ENCODE results near the gene ZNF649.

Gene ZNF649

DNA sequence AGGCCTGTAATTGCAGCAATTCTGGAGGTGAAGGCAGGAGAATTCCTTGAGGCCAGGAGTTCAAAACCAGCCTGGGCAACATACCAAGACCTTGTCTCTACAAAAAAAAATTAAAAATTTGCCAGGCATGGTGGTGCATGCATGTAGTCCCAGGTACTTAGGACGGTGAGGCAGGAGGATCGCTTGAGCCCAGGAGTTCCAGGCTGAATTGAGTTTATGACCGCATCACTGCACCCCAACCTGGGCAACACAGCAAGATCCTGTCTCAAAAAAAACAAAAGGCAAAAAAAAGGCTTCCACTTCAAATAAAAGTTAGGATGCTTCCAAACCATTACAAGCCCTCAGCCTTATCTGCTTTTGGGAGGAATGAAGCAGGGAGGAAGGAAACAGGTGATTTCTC lies 22.3 kb downstream of the ZNF649 start (continued):
- no peak for TF ChIP-seq MEIS1 (CRISPR knock-in tag; IDR thresholded peaks at IDR 0.05; ENCODE audit: borderline replicate concordance)
- TF ChIP-seq, protein P1, sequence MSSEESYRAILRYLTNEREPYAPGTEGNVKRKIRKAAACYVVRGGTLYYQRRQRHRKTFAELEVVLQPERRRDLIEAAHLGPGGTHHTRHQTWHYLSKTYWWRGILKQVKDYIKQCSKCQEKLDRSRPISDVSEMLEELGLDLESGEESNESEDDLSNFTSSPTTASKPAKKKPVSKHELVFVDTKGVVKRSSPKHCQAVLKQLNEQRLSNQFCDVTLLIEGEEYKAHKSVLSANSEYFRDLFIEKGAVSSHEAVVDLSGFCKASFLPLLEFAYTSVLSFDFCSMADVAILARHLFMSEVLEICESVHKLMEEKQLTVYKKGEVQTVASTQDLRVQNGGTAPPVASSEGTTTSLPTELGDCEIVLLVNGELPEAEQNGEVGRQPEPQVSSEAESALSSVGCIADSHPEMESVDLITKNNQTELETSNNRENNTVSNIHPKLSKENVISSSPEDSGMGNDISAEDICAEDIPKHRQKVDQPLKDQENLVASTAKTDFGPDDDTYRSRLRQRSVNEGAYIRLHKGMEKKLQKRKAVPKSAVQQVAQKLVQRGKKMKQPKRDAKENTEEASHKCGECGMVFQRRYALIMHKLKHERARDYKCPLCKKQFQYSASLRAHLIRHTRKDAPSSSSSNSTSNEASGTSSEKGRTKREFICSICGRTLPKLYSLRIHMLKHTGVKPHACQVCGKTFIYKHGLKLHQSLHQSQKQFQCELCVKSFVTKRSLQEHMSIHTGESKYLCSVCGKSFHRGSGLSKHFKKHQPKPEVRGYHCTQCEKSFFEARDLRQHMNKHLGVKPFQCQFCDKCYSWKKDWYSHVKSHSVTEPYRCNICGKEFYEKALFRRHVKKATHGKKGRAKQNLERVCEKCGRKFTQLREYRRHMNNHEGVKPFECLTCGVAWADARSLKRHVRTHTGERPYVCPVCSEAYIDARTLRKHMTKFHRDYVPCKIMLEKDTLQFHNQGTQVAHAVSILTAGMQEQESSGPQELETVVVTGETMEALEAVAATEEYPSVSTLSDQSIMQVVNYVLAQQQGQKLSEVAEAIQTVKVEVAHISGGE (tag by site-specific recombination; conservative IDR thresholded peaks at IDR 0.05; ENCODE audit: low read depth): no peak
- no peak for TF ChIP-seq ZNF639 (tag by site-specific recombination; IDR thresholded peaks at IDR 0.05)
- no peak for TF ChIP-seq ZNF324 (tag by site-specific recombination; IDR thresholded peaks at IDR 0.05)

DNA sequence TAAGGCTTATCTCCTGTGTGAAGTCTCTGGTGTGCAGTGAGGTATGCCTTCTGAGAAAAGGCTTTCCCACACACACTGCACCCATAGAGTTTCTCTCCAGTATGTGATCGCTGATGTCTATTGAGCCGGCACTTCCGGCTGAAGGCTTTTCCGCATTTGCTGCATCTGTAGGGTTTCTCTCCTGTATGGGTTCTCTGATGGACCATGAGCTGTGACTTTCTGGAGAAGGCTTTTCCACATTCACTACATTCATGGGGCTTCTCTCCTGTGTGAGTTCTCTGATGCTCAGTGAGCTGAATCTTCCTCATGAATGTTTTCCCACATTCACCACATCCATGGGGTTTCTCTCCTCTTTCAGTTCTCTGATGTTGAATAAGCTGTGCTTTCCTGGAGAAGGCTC lies 31.7 kb downstream of the ZNF649 start:
- Histone ChIP-seq H3K4me3 (ENCODE audit: low read depth, low read length) (no peak overlapping the region), H3K4me1 (ENCODE audit: control insufficient read depth, insufficient read depth, low read length) (no peaks in the 10 kb centered on the region), H3K9me3 (ENCODE audit: control insufficient read depth, insufficient read depth, low read depth, low read length) (peaks cover 5% of the 10 kb centered on the region), H3K36me3 (ENCODE audit: control insufficient read depth in 2 of 2, insufficient read depth in 1 of 2, low read length in 2 of 2) (peaks cover 25 to 55% of the 10 kb centered on the region in 2 experiments), H3K27ac (ENCODE audit: extremely low read depth, low read depth, low read length) (no peak overlapping the region)
- TF ChIP-seq TRIM28 (IDR thresholded peaks at IDR 0.05; ENCODE audit: borderline replicate concordance, low read length) (peak; percentile 31; the same call in 1 of the 2 replicates), BCL6B (tag by site-specific recombination; IDR thresholded peaks at IDR 0.05) (no peak), ZNF114 (tag by site-specific recombination; IDR thresholded peaks at IDR 0.05) (no peak), ZNF274 (IDR thresholded peaks at IDR 0.05; ENCODE audit: low read length) (no peak), ZNF274 (tag by site-specific recombination; IDR thresholded peaks at IDR 0.05; ENCODE audit: borderline replicate concordance) (peak; percentile 85; the same call in 1 of the 2 replicates), ZNF16 (tag by site-specific recombination; IDR thresholded peaks at IDR 0.05; ENCODE audit: low read depth) (no peak), SETDB1 (IDR thresholded peaks at IDR 0.05; ENCODE audit: insufficient read length, low read length) (peak; percentile 88), ZNF560 (tag by site-specific recombination; IDR thresholded peaks at IDR 0.05; ENCODE audit: borderline replicate concordance) (no peak), ZNF585B (tag by site-specific recombination; IDR thresholded peaks at IDR 0.05) (no peak)
- TF ChIP-seq, protein P2, sequence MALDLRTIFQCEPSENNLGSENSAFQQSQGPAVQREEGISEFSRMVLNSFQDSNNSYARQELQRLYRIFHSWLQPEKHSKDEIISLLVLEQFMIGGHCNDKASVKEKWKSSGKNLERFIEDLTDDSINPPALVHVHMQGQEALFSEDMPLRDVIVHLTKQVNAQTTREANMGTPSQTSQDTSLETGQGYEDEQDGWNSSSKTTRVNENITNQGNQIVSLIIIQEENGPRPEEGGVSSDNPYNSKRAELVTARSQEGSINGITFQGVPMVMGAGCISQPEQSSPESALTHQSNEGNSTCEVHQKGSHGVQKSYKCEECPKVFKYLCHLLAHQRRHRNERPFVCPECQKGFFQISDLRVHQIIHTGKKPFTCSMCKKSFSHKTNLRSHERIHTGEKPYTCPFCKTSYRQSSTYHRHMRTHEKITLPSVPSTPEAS (tag by site-specific recombination; IDR thresholded peaks at IDR 0.05): no peak
- POLR2A ChIA-PET: no interaction called here
- CTCF ChIA-PET: no interaction called here

- Histone ChIP-seq H3K9me3 (ENCODE audit: control insufficient read depth, insufficient read depth, low read depth, low read length) (no peaks in the 10 kb centered on the region; the same call in 1 of the 2 replicates), H3K4me3 (ENCODE audit: low read depth, low read length) (no peak overlapping the region), H3K36me3 (ENCODE audit: control insufficient read depth in 2 of 2, insufficient read depth in 1 of 2, low read length in 2 of 2) (no peaks in the 10 kb centered on the region), H3K4me1 (ENCODE audit: control insufficient read depth, insufficient read depth, low read length) (no peaks in the 10 kb centered on the region), H3K27ac (ENCODE audit: extremely low read depth, low read depth, low read length) (no peak overlapping the region)
- TF ChIP-seq ZNF623 (tag by site-specific recombination; IDR thresholded peaks at IDR 0.05) (no peak), ZNF621 (tag by site-specific recombination; IDR thresholded peaks at IDR 0.05) (no peak), ZNF274 (IDR thresholded peaks at IDR 0.05; ENCODE audit: low read length) (0 out of 2 replicates have a peak, but pooled peaks have one; percentile 50), ZNF274 (tag by site-specific recombination; IDR thresholded peaks at IDR 0.05; ENCODE audit: borderline replicate concordance) (peak; percentile 76; the same call in 1 of the 2 replicates), ZSCAN16 (tag by site-specific recombination; IDR thresholded peaks at IDR 0.05) (no peak), ZNF23 (tag by site-specific recombination; IDR thresholded peaks at IDR 0.05; ENCODE audit: borderline replicate concordance) (no peak), ZNF629 (tag by site-specific recombination; IDR thresholded peaks at IDR 0.05) (no peak), SETDB1 (IDR thresholded peaks at IDR 0.05; ENCODE audit: insufficient read length, low read length) (peak; percentile 97)
- TF ChIP-seq, protein P3, sequence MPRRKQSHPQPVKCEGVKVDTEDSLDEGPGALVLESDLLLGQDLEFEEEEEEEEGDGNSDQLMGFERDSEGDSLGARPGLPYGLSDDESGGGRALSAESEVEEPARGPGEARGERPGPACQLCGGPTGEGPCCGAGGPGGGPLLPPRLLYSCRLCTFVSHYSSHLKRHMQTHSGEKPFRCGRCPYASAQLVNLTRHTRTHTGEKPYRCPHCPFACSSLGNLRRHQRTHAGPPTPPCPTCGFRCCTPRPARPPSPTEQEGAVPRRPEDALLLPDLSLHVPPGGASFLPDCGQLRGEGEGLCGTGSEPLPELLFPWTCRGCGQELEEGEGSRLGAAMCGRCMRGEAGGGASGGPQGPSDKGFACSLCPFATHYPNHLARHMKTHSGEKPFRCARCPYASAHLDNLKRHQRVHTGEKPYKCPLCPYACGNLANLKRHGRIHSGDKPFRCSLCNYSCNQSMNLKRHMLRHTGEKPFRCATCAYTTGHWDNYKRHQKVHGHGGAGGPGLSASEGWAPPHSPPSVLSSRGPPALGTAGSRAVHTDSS (tag by site-specific recombination; IDR thresholded peaks at IDR 0.05): no peak
- CTCF ChIA-PET: interaction anchor here (0.6 to 1.2 kb wide), 2 partner anchors 11 to 243 kb away, joined by 3 to 4 read pairs; no protein-coding TSS in a partner anchor
- POLR2A ChIA-PET: no interaction called here
Observed at GRCh38 chr19:51861870-51862622, 42.8 kb downstream of the ZNF649 start.
